Endothelial cell of coronary artery (primary cell): ENCODE measurements around the gene AVPI1. TPM values are rescaled to one million over a fixed set of nuclear protein-coding genes. Genes with fewer than 3 reads are reported as not detected.

Experiments used
- total RNA-seq: library from RNA; depleted of rRNA; stranded (reverse); fragments of >200 nt; gene quantifications from 2 replicates; pipeline ENCODE4 v1.2.3, GENCODE V29; 2014

Gene AVPI1
- 1.6 and 2.2 TPM in 2 replicates for total RNA-seq

GRCh38 chr10:97686962-97687784 is at the start of gene AVPI1:
AVPI1 (minus strand) TSS chr10:97687241; CDS start chr10:97679905, 7,336 bp downstream.

GRCh38 chr10:97713339-97713825 is 26.3 kb upstream of the AVPI1 start, which contains the start of gene MARVELD1:
MARVELD1 (plus strand) TSS chr10:97713730; CDS start chr10:97713877, 147 bp downstream.

GRCh38 chr10:97640174-97640867 is 46.7 kb downstream of the AVPI1 start, which contains the start of gene PI4K2A:
PI4K2A (plus strand) TSS chr10:97640671; CDS start chr10:97640743, 72 bp downstream.

GRCh38 chr10:97632949-97633884 is 53.8 kb downstream of the AVPI1 start, which contains the start of gene MORN4:
MORN4 (minus strand) TSS chr10:97633500; CDS start chr10:97619653, 13,847 bp downstream.

Other genes with a start within 250 kb of the AVPI1 start
- gene EXOSC1, start 241.2 kb downstream of the AVPI1 start, total RNA-seq = 28.8 and 31.2 TPM in 2 replicates
- 37.6 and 41.4 TPM in 2 replicates for gene ZDHHC16, start 241.1 kb downstream of the AVPI1 start, total RNA-seq
- 56.8 and 83.9 TPM in 2 replicates for gene MMS19, start 188.8 kb downstream of the AVPI1 start, total RNA-seq
- gene UBTD1, start 188.3 kb downstream of the AVPI1 start, total RNA-seq = 41.0 and 58.7 TPM in 2 replicates
- gene ANKRD2, start 114.5 kb downstream of the AVPI1 start, total RNA-seq = 0.36 and 0.56 TPM in 2 replicates
- gene HOGA1, start 102.9 kb downstream of the AVPI1 start, total RNA-seq = 0.09 and 0.18 TPM in 2 replicates
- not detected in 2 replicates for gene C10orf62, start 97.5 kb downstream of the AVPI1 start, total RNA-seq
- 3.1 TPM in 2 replicates for gene MORN4, start 53.7 kb downstream of the AVPI1 start, total RNA-seq
- 10.3 and 10.7 TPM in 2 replicates for gene PI4K2A, start 46.6 kb downstream of the AVPI1 start, total RNA-seq
- gene MARVELD1, start 26.5 kb upstream of the AVPI1 start, total RNA-seq = 11.2 and 12.5 TPM in 2 replicates
- 13.8 and 21.4 TPM in 2 replicates for gene ZFYVE27, start 49.9 kb upstream of the AVPI1 start, total RNA-seq
- gene SFRP5, start 84.8 kb upstream of the AVPI1 start, total RNA-seq = not detected in 2 replicates
- under 0.01 TPM in 1 of 2 replicates, not detected in the other for gene GOLGA7B, start 162.6 kb upstream of the AVPI1 start, total RNA-seq